ENCODE measurements around the gene FIBIN.

GRCh38 chr11:26983645-26984044, 10.3 kb upstream of the FIBIN start:
- no peak for TF ChIP-seq CTCF (IDR thresholded peaks at IDR 0.05; ENCODE audit: low read depth, low read length, missing input control)
- TF ChIP-seq YY1 (IDR thresholded peaks at IDR 0.05) = no peak
- TF ChIP-seq RAD21 (IDR thresholded peaks at IDR 0.05) = no peak
- no peak for TF ChIP-seq REST (IDR thresholded peaks at IDR 0.05)
- no peak for TF ChIP-seq ATF3 (IDR thresholded peaks at IDR 0.05)
- no peak for TF ChIP-seq TAF1 (conservative IDR thresholded peaks at IDR 0.05)
- no peak for TF ChIP-seq RXRA (IDR thresholded peaks at IDR 0.05)
- TF ChIP-seq GABPA (IDR thresholded peaks at IDR 0.05 in 1 of 2, conservative IDR thresholded peaks at IDR 0.05 in 1 of 2) = no peak
- TF ChIP-seq JUND (IDR thresholded peaks at IDR 0.05) = no peak

Measured in liver (tissue), 3 donors.